Measurements from ENCODE around the gene MAP1LC3A.

GRCh38 chr20:34553366-34553867, 5.1 kb upstream of the MAP1LC3A start:
- TF ChIP-seq CTCF (IDR thresholded peaks at IDR 0.05; ENCODE audit: insufficient read depth, low read length, poor library complexity, severe bottlenecking) (no peak), EZH2phosphoT487 (conservative IDR thresholded peaks at IDR 0.05; ENCODE audit: low read length) (no peak)

Data from SU-DHL-6 (cell line).